Thyroid gland (tissue), 4 donors: ENCODE measurements around the gene IER3. TPM values are rescaled to one million over a fixed set of nuclear protein-coding genes. Genes with fewer than 3 reads are reported as not detected.
"Not testable (repeated sequence)": the region's sequence is repeated elsewhere in the genome, so short reads cannot be mapped to it uniquely, and the experiment has no call there.

Experiments
- DNase-seq, 2 donors: peaks; one replicate each; pipeline ENCODE4 v3.0.0-alpha.2; 2019
- H3K27ac ChIP-seq, 3 donors: fragments of 200-600 bp; sonication (generic); 1 replicate in 2 of 3; 2 replicates in 1 of 3; pipeline ENCODE4 v1.5.1; 2016 to 2019; ENCODE audit warnings: mild to moderate bottlenecking in 1 of 3, moderate library complexity in 1 of 3
- H3K27me3 ChIP-seq: fragments of 200-600 bp; sonication (generic); one replicate; pipeline ENCODE4 v1.5.1; 2019
- H3K36me3 ChIP-seq, 2 donors: fragments of 200-600 bp; sonication (generic); one replicate each; pipeline ENCODE4 v1.5.1; 2016 to 2019
- H3K4me1 ChIP-seq, 2 donors: fragments of 200-600 bp; sonication (generic); one replicate each; pipeline ENCODE4 v1.5.1; 2017 to 2019
- H3K4me3 ChIP-seq, 3 donors: fragments of 200-600 bp; sonication (generic); replicated peaks in 1 of 3; 1 replicate in 2 of 3; 2 replicates in 1 of 3; pipeline ENCODE4 v1.5.1; 2016; ENCODE audit warnings: mild to moderate bottlenecking in 1 of 3
- H3K9me3 ChIP-seq: fragments of 200-600 bp; sonication (generic); one replicate; pipeline ENCODE4 v1.5.1; 2017
- POLR2A ChIP-seq, 2 donors: fragments of 450-650 bp; IDR thresholded peaks; one replicate each; pipeline ENCODE4 v1.6.1; 2017; ENCODE audit warnings: antibody characterized with exemption in 2 of 2, mild to moderate bottlenecking in 2 of 2, moderate library complexity in 1 of 2
- WGBS, 2 donors: methylation state at CpG; one replicate each; pipeline ENCODE4 v1.1.5; 2017; 5-methylcytosine and 5-hydroxymethylcytosine counted together
- intact Hi-C: fragments of 100-400 bp; cut with DNase I; formaldehyde crosslinking; loops from one replicate; pipeline ENCODE4 v1.15.1; 2023
- total RNA-seq, 4 donors: library from RNA; depleted of rRNA; stranded (reverse); fragments of >200 nt; gene quantifications; one replicate each; pipeline ENCODE4 v1.2.3, GENCODE V29; 2016
- TF ChIP-seq, protein P1 (sequence below), 6 experiments: fragments of 200-600 bp in 3 of 6; fragments of 450-650 bp in 3 of 6; sonication (generic) in 3 of 6; IDR thresholded peaks; one replicate each; pipeline ENCODE4 v1.5.1; 2016 to 2019; ENCODE audit warnings: antibody characterized with exemption in 6 of 6, mild to moderate bottlenecking in 2 of 6, inconsistent platforms in 1 of 6, moderate library complexity in 1 of 6

IER3 gene
- total RNA-seq, 4 donors from 2014 or later = 9.3 to 19.1 (median 13.6) TPM

DNA sequence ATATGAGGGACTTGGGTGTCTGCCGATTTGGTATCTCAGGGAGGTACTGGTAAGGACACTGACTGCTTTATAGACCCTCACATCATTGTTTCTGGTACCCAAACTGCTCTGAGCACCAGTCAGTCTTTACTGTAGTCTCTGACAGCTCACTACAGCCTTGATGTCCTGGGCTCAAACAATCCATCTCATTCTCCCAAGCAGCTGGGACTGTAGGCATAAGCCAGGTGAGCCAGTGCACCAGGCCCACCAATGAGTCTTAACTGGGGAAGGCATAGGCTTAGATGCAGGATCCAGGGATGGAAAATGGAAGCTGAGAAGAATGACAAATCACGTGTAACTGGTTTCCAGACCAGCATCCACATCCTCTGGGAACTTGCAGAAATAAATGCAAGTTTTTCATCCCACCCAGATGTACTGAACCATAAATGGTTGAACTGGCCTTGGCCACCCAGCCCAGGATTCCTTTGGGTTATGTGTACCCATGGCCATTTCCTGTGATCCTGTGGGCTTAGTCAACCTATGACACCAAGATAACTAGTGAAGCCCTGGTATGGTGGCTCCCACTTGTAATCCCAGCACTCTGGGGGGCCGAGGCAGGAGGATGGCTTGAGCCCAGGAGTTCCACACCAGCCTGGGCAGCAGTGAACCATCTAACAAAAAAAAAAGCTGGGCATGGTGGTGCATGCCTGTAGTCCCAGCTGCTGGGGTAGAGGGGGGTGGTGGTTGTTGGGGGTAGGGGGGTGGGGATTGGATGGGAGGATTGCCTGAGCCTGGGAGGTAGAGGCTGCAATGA is 18.4 kb downstream of the IER3 start:
- intact Hi-C loops = no loop called here
- H3K27ac ChIP-seq = no peak overlapping the region
- H3K4me3 ChIP-seq = no peak overlapping the region
- peaks cover 62 to 63% of the 10 kb centered on the region in 2 donors for H3K36me3 ChIP-seq
- peaks cover 9 to 18% of the 10 kb centered on the region in 2 donors for H3K4me1 ChIP-seq
- DNase-seq = no peak
- WGBS, 2 donors = 67 to 79% methylated on average over 3 of the region's 3 CpGs
- TF ChIP-seq, protein P1, sequence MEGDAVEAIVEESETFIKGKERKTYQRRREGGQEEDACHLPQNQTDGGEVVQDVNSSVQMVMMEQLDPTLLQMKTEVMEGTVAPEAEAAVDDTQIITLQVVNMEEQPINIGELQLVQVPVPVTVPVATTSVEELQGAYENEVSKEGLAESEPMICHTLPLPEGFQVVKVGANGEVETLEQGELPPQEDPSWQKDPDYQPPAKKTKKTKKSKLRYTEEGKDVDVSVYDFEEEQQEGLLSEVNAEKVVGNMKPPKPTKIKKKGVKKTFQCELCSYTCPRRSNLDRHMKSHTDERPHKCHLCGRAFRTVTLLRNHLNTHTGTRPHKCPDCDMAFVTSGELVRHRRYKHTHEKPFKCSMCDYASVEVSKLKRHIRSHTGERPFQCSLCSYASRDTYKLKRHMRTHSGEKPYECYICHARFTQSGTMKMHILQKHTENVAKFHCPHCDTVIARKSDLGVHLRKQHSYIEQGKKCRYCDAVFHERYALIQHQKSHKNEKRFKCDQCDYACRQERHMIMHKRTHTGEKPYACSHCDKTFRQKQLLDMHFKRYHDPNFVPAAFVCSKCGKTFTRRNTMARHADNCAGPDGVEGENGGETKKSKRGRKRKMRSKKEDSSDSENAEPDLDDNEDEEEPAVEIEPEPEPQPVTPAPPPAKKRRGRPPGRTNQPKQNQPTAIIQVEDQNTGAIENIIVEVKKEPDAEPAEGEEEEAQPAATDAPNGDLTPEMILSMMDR (IDR thresholded peaks at IDR 0.05) = no peak
- no peak for TF ChIP-seq POLR2A (IDR thresholded peaks at IDR 0.05)
- H3K9me3 ChIP-seq = no peaks in the 10 kb centered on the region
- H3K27me3 ChIP-seq = no peaks in the 10 kb centered on the region

DNA sequence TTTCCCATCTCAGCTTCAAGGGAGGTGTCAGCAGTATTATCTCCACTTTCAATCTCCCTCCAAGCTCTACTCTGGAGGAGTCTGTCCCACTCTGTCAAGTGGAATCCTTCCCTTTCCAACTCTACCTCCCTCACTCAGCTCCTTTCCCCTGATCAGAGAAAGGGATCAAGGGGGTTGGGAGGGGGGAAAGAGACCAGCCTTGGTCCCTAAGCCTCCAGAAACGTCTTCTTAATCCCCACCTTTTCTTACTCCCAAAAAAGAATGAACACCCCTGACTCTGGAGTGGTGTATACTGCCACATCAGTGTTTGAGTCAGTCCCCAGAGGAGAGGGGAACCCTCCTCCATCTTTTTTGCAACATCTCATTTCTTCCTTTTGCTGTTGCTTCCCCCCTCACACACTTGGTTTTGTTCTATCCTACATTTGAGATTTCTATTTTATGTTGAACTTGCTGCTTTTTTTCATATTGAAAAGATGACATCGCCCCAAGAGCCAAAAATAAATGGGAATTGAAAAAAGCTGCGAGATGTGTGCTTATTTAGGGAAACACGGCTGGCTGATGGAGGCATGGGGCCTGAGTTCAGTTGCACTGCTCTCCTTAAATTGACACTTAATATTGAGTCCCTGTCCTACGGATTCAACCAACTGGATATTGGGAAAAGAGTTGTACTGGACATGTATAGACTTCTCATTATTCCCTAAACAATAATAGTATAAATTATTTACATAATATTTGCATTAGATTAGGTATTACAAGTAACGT is 19.3 kb downstream of the IER3 start:
- H3K27ac ChIP-seq = no peak overlapping the region
- no peak overlapping the region for H3K4me3 ChIP-seq
- no peaks in the 10 kb centered on the region for H3K9me3 ChIP-seq
- no peaks in the 10 kb centered on the region for H3K27me3 ChIP-seq
- TF ChIP-seq POLR2A (IDR thresholded peaks at IDR 0.05) = no peak
- TF ChIP-seq, protein P1 (IDR thresholded peaks at IDR 0.05) = no peak
- no peak for DNase-seq
- WGBS, 2 donors = 60 to 62% methylated on average over 6 of the region's 6 CpGs
- intact Hi-C loops = no loop called here
- peaks cover 9 to 18% of the 10 kb centered on the region in 2 donors for H3K4me1 ChIP-seq
- peaks cover 55 to 58% of the 10 kb centered on the region in 2 donors for H3K36me3 ChIP-seq

DNA sequence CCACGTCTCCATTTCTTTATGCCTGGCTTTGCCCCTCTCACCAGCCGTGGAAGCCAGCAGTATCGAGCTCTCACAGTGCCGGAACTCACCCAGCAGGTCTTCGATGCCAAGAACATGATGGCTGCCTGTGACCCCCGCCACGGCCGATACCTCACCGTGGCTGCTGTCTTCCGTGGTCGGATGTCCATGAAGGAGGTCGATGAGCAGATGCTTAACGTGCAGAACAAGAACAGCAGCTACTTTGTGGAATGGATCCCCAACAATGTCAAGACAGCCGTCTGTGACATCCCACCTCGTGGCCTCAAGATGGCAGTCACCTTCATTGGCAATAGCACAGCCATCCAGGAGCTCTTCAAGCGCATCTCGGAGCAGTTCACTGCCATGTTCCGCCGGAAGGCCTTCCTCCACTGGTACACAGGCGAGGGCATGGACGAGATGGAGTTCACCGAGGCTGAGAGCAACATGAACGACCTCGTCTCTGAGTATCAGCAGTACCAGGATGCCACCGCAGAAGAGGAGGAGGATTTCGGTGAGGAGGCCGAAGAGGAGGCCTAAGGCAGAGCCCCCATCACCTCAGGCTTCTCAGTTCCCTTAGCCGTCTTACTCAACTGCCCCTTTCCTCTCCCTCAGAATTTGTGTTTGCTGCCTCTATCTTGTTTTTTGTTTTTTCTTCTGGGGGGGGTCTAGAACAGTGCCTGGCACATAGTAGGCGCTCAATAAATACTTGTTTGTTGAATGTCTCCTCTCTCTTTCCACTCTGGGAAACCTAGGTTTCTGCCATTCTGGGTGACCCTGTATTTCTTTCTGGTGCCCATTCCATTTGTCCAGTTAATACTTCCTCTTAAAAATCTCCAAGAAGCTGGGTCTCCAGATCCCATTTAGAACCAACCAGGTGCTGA is 20.3 kb downstream of the IER3 start:
- H3K9me3 ChIP-seq, H3K4me3 ChIP-seq, H3K27ac ChIP-seq, H3K27me3 ChIP-seq, DNase-seq: not testable (repeated sequence)
- Histone ChIP-seq H3K4me1 (peaks cover 9 to 24% of the 10 kb centered on the region in 2 donors), H3K36me3 (peaks cover 45 to 48% of the 10 kb centered on the region in 2 donors)
- 65 to 74% methylated on average over 21 to 29 of the region's 29 CpGs for WGBS, 2 donors
- intact Hi-C loops = loop anchor here (2.0 kb wide), 1 partner anchor 45 kb away; no protein-coding TSS in a partner anchor

DNA sequence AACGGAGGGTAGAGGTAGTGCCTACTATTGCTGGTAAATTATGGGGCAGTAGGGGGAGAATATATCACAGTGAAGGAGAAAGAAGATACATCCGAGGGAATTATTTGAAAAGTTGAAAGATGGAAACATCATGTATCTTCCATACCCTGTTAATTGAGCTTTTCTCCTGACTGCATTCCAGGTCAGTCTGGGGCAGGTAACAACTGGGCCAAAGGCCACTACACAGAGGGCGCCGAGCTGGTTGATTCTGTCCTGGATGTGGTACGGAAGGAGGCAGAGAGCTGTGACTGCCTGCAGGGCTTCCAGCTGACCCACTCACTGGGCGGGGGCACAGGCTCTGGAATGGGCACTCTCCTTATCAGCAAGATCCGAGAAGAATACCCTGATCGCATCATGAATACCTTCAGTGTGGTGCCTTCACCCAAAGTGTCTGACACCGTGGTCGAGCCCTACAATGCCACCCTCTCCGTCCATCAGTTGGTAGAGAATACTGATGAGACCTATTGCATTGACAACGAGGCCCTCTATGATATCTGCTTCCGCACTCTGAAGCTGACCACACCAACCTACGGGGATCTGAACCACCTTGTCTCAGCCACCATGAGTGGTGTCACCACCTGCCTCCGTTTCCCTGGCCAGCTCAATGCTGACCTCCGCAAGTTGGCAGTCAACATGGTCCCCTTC is 21.0 kb downstream of the IER3 start:
- not testable (repeated sequence) for H3K27ac ChIP-seq, H3K9me3 ChIP-seq, DNase-seq, H3K27me3 ChIP-seq, H3K4me3 ChIP-seq
- peaks cover 42 to 45% of the 10 kb centered on the region in 2 donors for H3K36me3 ChIP-seq
- H3K4me1 ChIP-seq = peaks cover 11 to 31% of the 10 kb centered on the region in 2 donors
- intact Hi-C loops = loop anchor here (2.0 kb wide), 1 partner anchor 44 kb away; no protein-coding TSS in a partner anchor
- WGBS, 2 donors = 67 to 77% methylated on average over 16 of the region's 16 CpGs

DNA sequence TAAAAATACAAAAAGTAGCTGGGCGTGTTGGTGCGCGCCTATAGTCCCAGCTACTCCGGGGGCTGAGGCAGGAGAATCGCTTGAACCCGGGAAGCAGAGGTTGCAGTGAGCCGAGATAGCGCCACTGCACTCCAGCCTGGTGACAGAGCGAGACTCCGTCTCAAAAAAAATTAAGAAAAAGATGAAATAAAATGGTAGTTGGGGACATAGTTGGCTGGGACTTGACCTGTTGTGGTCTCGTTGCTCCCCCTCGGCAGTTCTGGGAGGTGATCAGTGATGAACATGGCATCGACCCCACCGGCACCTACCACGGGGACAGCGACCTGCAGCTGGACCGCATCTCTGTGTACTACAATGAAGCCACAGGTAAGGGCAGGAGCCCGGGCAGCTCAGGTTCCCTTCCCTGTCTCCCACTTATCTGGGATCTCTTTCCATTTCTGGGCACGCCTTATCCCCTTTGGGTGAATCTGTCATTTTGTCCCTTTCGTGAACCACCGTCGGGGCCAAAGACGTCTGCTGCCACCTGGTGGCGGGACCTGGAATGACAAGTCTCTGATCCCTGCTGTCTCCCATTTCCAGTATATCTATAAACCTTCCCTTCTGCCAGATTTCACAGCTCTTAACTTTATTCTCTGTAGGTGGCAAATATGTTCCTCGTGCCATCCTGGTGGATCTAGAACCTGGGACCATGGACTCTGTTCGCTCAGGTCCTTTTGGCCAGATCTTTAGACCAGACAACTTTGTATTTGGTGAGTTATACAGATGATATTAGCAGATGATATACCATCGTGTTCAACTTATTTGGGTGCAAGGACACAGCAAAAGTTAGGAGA is 21.9 kb downstream of the IER3 start:
- Histone ChIP-seq H3K4me3 (peak overlapping the region in 2 of 3 donors; percentile 8 to 87), H3K9me3 (no peaks in the 10 kb centered on the region), H3K27me3 (no peaks in the 10 kb centered on the region), H3K4me1 (peaks cover 16 to 37% of the 10 kb centered on the region in 2 donors), H3K36me3 (peaks cover 36 to 37% of the 10 kb centered on the region in 2 donors), H3K27ac (peak overlapping the region in 2 of 3 donors; percentile 85 to 96)
- 18 to 23% methylated on average over 27 of the region's 27 CpGs for WGBS, 2 donors
- no peak for TF ChIP-seq POLR2A (IDR thresholded peaks at IDR 0.05)
- TF ChIP-seq, protein P1 (IDR thresholded peaks at IDR 0.05) = peak; percentile 92 to 99 (median 96)
- DNase-seq = peak; percentile 76 to 79
- intact Hi-C loops = loop anchor here (2.0 kb wide), 1 partner anchor 44 kb away; no protein-coding TSS in a partner anchor

DNA sequence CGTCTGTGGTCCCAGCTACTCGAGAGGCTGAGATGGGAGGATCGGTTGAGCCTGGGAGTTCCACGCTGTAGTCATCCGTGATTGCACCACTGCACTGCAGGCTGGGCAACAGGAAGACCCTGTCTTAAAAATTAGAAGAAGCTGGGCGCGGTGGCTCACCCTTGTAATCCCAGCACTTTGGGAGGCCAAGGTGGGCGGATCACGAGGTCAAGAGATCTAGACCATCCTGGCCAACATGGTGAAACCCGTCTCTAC is 22.4 kb downstream of the IER3 start:
- Histone ChIP-seq H3K4me1 (peaks cover 16 to 37% of the 10 kb centered on the region in 2 donors), H3K36me3 (peaks cover 32 to 34% of the 10 kb centered on the region in 2 donors), H3K27ac (peak overlapping the region; percentile 34 to 96 (median 85)), H3K4me3 (peak overlapping the region in 2 of 3 donors; percentile 8 to 87)
- not testable (repeated sequence) for H3K9me3 ChIP-seq, H3K27me3 ChIP-seq
- peak in 1 of 2 donors; percentile 19 for DNase-seq
- intact Hi-C loops = loop anchor here (2.0 kb wide), 1 partner anchor 43 kb away; no protein-coding TSS in a partner anchor
- WGBS, 2 donors = 24 to 25% methylated on average over 10 of the region's 10 CpGs
